Neural cell (in vitro differentiated cells): Measurements from ENCODE around the gene SCLY. TPM values are rescaled to one million over a fixed set of nuclear protein-coding genes. Genes with fewer than 3 reads are reported as not detected.

Experiments
- H2AFZ ChIP-seq: fragments of 200-600, 300-800 bp; sonication (generic), shearing (Covaris generic); 2 replicates; pipeline ENCODE4 v1.6.0; 2014; ENCODE audit warnings: low read depth, mild to moderate bottlenecking, antibody characterized with exemption, low read length, moderate library complexity
- H3F3A ChIP-seq: fragments of 200-600 bp; shearing (Covaris generic); 2 replicates; pipeline ENCODE4 v1.6.1; 2016; ENCODE audit warnings: mild to moderate bottlenecking, moderate library complexity, mixed read lengths, antibody characterized with exemption, low read length; ENCODE audit not compliant: insufficient read depth, poor library complexity, severe bottlenecking
- H3K27ac ChIP-seq: fragments of 200-600, 300-800 bp; sonication (generic), shearing (Covaris generic); 2 replicates; pipeline ENCODE4 v1.5.1; 2014; ENCODE audit warnings: mild to moderate bottlenecking, low read length, moderate library complexity
- H3K27me3 ChIP-seq: fragments of 300-800, 200-600 bp; sonication (generic), shearing (Covaris generic); 2 replicates; pipeline ENCODE4 v1.6.0; 2014; ENCODE audit warnings: mild to moderate bottlenecking, low read depth, low read length, moderate library complexity; ENCODE audit not compliant: insufficient read depth
- H3K36me3 ChIP-seq: fragments of 300-800, 200-600 bp; sonication (generic), shearing (Covaris generic); 2 replicates; pipeline ENCODE4 v1.5.1; 2014; ENCODE audit warnings: mild to moderate bottlenecking, antibody characterized with exemption, low read length, moderate library complexity; ENCODE audit not compliant: insufficient read depth
- H3K4me2 ChIP-seq: fragments of 300-800, 200-600 bp; sonication (generic), shearing (Covaris generic); 2 replicates; pipeline ENCODE4 v1.6.0; 2014; ENCODE audit warnings: mild to moderate bottlenecking, low read length
- H3K4me3 ChIP-seq: fragments of 300-800, 200-600 bp; sonication (generic), shearing (Covaris generic); 2 replicates; pipeline ENCODE4 v1.5.1; 2014; ENCODE audit warnings: mild to moderate bottlenecking, low read length, moderate library complexity
- H3K79me2 ChIP-seq: fragments of 200-600 bp; shearing (Covaris generic); replicated peaks from 2 replicates; pipeline ENCODE4 v1.6.0; 2014; ENCODE audit warnings: mild to moderate bottlenecking, low read length, moderate library complexity; ENCODE audit not compliant: insufficient read depth
- H3K9ac ChIP-seq: fragments of 300-800, 200-600 bp; sonication (generic), shearing (Covaris generic); 2 replicates; pipeline ENCODE4 v1.6.1; 2016; ENCODE audit warnings: mild to moderate bottlenecking, low read length, mixed read lengths
- H3K9me2 ChIP-seq: fragments of 200-600 bp; shearing (Covaris generic); 2 replicates; pipeline ENCODE4 v1.6.1; 2016; ENCODE audit warnings: mild to moderate bottlenecking, low read length, mixed read lengths; ENCODE audit not compliant: insufficient read depth
- H3K9me3 ChIP-seq: fragments of 200-600, 300-800 bp; sonication (generic), shearing (Covaris generic); 2 replicates; pipeline ENCODE4 v1.6.1; 2016; ENCODE audit warnings: mild to moderate bottlenecking, mixed run types, low read length, moderate library complexity, mixed read lengths
- H4K20me1 ChIP-seq: fragments of 200-600 bp; shearing (Covaris generic); 2 replicates; pipeline ENCODE4 v1.6.1; 2016; ENCODE audit warnings: mild to moderate bottlenecking, mixed run types; ENCODE audit not compliant: insufficient read depth
- CTCF ChIP-seq: fragments of 450-650 bp; IDR thresholded peaks from 2 replicates; pipeline ENCODE4 v1.5.1; 2014; ENCODE audit warnings: antibody characterized with exemption, mild to moderate bottlenecking, moderate library complexity; ENCODE audit not compliant: poor library complexity, severe bottlenecking
- EP300 ChIP-seq: fragments of 450-650 bp; conservative IDR thresholded peaks from 2 replicates; pipeline ENCODE4 v1.6.1; 2014; ENCODE audit warnings: antibody characterized with exemption, mild to moderate bottlenecking, moderate library complexity; ENCODE audit not compliant: poor library complexity, severe bottlenecking
- EZH2 ChIP-seq: fragments of 200-600, 300-800 bp; shearing (Covaris generic), sonication (generic); IDR thresholded peaks from 2 replicates; pipeline ENCODE4 v1.6.1; 2014; ENCODE audit warnings: antibody characterized with exemption, low read length, borderline replicate concordance, mild to moderate bottlenecking; ENCODE audit not compliant: insufficient read depth, poor library complexity, severe bottlenecking
- MXI1 ChIP-seq: fragments of 450-650 bp; conservative IDR thresholded peaks from 2 replicates; pipeline ENCODE4 v1.6.1; 2014; ENCODE audit warnings: antibody characterized with exemption, mild to moderate bottlenecking; ENCODE audit not compliant: poor library complexity, severe bottlenecking
- POLR2AphosphoS5 ChIP-seq: IDR thresholded peaks from 2 replicates; pipeline ENCODE4 v1.6.1; 2012
- RAD21 ChIP-seq: fragments of 450-650 bp; conservative IDR thresholded peaks from 2 replicates; pipeline ENCODE4 v1.6.1; 2014; ENCODE audit warnings: antibody characterized with exemption, mild to moderate bottlenecking, moderate library complexity
- REST ChIP-seq: IDR thresholded peaks from 2 replicates; pipeline ENCODE4 v1.6.1; 2012; ENCODE audit warnings: borderline replicate concordance
- SMC3 ChIP-seq: fragments of 450-650 bp; conservative IDR thresholded peaks from 2 replicates; pipeline ENCODE4 v1.6.1; 2014; ENCODE audit warnings: antibody characterized with exemption, mild to moderate bottlenecking, moderate library complexity; ENCODE audit not compliant: poor library complexity
- TAF1 ChIP-seq: IDR thresholded peaks from 2 replicates; pipeline ENCODE4 v1.6.1; 2012; ENCODE audit warnings: low read depth
- polyA plus RNA-seq: library from polyadenylated mRNA; depleted of rRNA; stranded (reverse); fragments of >200 nt; gene quantifications from 2 replicates; pipeline ENCODE4 v1.2.3, GENCODE V29; 2014

The SCLY gene
- polyA plus RNA-seq, 1 donor from 2014 or later = 15.9 TPM

GRCh38 chr2:238025741-238026360 is 35.0 kb upstream of the SCLY start:
- H3K27me3 ChIP-seq = no peaks in the 10 kb centered on the region
- no peaks in the 10 kb centered on the region for H3K36me3 ChIP-seq
- H3F3A ChIP-seq = no peaks in the 10 kb centered on the region
- H3K4me2 ChIP-seq = no peak overlapping the region
- H3K9me2 ChIP-seq = no peaks in the 10 kb centered on the region
- no peak overlapping the region for H3K4me3 ChIP-seq
- H3K9ac ChIP-seq = no peak overlapping the region
- no peaks in the 10 kb centered on the region for H3K79me2 ChIP-seq
- H4K20me1 ChIP-seq = no peaks in the 10 kb centered on the region
- H3K9me3 ChIP-seq = no peaks in the 10 kb centered on the region
- H2AFZ ChIP-seq = no peak overlapping the region
- H3K27ac ChIP-seq = no peak overlapping the region
- TF ChIP-seq POLR2AphosphoS5 (no peak), REST (no peak), EZH2 (no peak), TAF1 (no peak), CTCF (no peak), EP300 (no peak), MXI1 (no peak), SMC3 (no peak), RAD21 (no peak)

- no peak overlapping the region for H3K4me3 ChIP-seq
- H3K4me2 ChIP-seq = no peak overlapping the region
- H3K9me3 ChIP-seq = no peaks in the 10 kb centered on the region
- H3K27me3 ChIP-seq = no peaks in the 10 kb centered on the region
- no peak overlapping the region for H2AFZ ChIP-seq
- H3K36me3 ChIP-seq = no peaks in the 10 kb centered on the region
- H3K79me2 ChIP-seq = no peaks in the 10 kb centered on the region
- no peak overlapping the region for H3K27ac ChIP-seq
- no peaks in the 10 kb centered on the region for H4K20me1 ChIP-seq
- H3F3A ChIP-seq = no peaks in the 10 kb centered on the region
- no peaks in the 10 kb centered on the region for H3K9me2 ChIP-seq
- no peak overlapping the region for H3K9ac ChIP-seq
- no peak for TF ChIP-seq POLR2AphosphoS5
These were observed 33.7 kb upstream of the SCLY start for GRCh38 chr2:238027058-238027457.
